GM21515 (cell line): ENCODE results near the gene ARFGAP1.
"Not testable (repeated sequence)": the region's sequence is repeated elsewhere in the genome, so short reads cannot be mapped to it uniquely, and the experiment has no call there.

Source experiments
- ATAC-seq: cut with Tn5 transposase; IDR thresholded peaks from one replicate; pipeline ENCODE4 v1.9.1; 2021; ENCODE audit not compliant: unreplicated experiment

Gene ARFGAP1

GRCh38 chr20:63330084-63330760 lies 57.6 kb downstream of the ARFGAP1 start:
- ATAC-seq: no peak

- ATAC-seq: no peak
These were observed 58.3 kb downstream of the ARFGAP1 start for GRCh38 chr20:63330940-63331339.

- ATAC-seq: no peak
These were observed 59.3 kb downstream of the ARFGAP1 start for GRCh38 chr20:63331741-63332400.

GRCh38 chr20:63332488-63333240 lies 60.1 kb downstream of the ARFGAP1 start:
- no peak for ATAC-seq

- ATAC-seq: no peak
These were observed 60.7 kb downstream of the ARFGAP1 start for GRCh38 chr20:63333241-63333836.

GRCh38 chr20:63334356-63334755 lies 61.7 kb downstream of the ARFGAP1 start:
- no peak for ATAC-seq

- not testable (repeated sequence) for ATAC-seq
These were observed 62.4 kb downstream of the ARFGAP1 start for GRCh38 chr20:63335060-63335459.

GRCh38 chr20:63335711-63336110 lies 63.1 kb downstream of the ARFGAP1 start:
- no peak for ATAC-seq

GRCh38 chr20:63336232-63336752 lies 63.7 kb downstream of the ARFGAP1 start:
- ATAC-seq: no peak

GRCh38 chr20:63337786-63338420 lies 65.3 kb downstream of the ARFGAP1 start:
- no peak for ATAC-seq
